ENCODE data around the gene PLEKHG4B. TPM values are rescaled to one million over a fixed set of nuclear protein-coding genes. Genes with fewer than 3 reads are reported as not detected.

Gene PLEKHG4B
- total RNA-seq, 4 donors from 2014 or later, result 5.5 to 10.9 (median 7.1) TPM

DNA sequence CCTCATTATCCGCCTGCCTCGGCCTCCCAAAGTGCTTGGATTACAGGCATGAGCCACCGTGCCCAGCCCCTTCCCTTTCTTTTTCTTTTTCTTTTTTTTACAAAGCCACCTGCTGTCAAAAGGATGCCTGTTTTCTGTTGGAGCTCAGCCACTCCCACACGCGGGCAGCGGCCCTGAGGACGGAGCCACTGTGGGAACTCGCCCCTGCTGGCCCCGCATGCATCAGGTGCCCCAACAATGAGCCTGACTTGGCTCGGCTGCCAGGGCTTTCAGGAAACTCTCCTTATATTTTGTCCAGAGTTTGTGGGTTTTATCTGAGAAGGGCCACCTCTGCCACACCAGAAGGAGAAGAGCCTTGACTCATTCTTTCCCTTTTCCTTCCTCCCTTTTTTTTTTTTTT is 62.3 kb downstream of the PLEKHG4B start:
- Histone ChIP-seq H3K4me3 (replicated peaks in 1 of 3) (no peak overlapping the region), H3K4me1 (no peaks in the 10 kb centered on the region), H3K27me3 (no peaks in the 10 kb centered on the region), H3K36me3 (no peaks in the 10 kb centered on the region), H3K27ac (no peak overlapping the region), H3K9me3 (no peaks in the 10 kb centered on the region)
- DNase-seq, result no peak
- 87 to 92% methylated on average over 10 of the region's 10 CpGs for WGBS, 2 donors
- intact Hi-C loops (cut with DNase I), result no loop called here
- no peak for TF ChIP-seq POLR2A (IDR thresholded peaks at IDR 0.05)
- TF ChIP-seq, protein P1, sequence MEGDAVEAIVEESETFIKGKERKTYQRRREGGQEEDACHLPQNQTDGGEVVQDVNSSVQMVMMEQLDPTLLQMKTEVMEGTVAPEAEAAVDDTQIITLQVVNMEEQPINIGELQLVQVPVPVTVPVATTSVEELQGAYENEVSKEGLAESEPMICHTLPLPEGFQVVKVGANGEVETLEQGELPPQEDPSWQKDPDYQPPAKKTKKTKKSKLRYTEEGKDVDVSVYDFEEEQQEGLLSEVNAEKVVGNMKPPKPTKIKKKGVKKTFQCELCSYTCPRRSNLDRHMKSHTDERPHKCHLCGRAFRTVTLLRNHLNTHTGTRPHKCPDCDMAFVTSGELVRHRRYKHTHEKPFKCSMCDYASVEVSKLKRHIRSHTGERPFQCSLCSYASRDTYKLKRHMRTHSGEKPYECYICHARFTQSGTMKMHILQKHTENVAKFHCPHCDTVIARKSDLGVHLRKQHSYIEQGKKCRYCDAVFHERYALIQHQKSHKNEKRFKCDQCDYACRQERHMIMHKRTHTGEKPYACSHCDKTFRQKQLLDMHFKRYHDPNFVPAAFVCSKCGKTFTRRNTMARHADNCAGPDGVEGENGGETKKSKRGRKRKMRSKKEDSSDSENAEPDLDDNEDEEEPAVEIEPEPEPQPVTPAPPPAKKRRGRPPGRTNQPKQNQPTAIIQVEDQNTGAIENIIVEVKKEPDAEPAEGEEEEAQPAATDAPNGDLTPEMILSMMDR (IDR thresholded peaks at IDR 0.05), result no peak

DNA sequence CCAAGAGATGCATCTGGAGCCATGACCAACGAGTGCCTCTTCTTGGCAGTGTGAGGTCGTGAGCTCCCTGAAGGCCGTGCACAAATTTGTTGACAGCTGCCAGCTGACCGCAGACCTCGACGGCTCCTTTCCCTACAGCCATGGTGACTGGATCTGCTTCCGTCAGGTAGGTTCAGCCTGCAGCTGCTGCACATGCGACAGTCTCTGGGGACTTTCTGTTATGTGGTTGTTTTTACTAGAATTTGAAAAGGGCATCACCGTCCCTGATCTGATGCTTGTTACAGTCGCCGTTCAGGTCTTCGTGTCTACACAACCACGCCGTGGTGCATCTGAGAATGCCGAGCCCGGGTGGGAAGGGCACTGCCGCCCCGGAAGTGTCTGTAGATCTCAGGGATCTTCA is 62.9 kb downstream of the PLEKHG4B start:
- Histone ChIP-seq H3K4me3 (replicated peaks in 1 of 3) (no peak overlapping the region), H3K36me3 (no peaks in the 10 kb centered on the region), H3K9me3 (no peaks in the 10 kb centered on the region), H3K27me3 (no peaks in the 10 kb centered on the region), H3K27ac (no peak overlapping the region), H3K4me1 (no peaks in the 10 kb centered on the region)
- intact Hi-C loops (cut with DNase I), result no loop called here
- no peak for TF ChIP-seq POLR2A (IDR thresholded peaks at IDR 0.05)
- TF ChIP-seq, protein P1 (IDR thresholded peaks at IDR 0.05), result no peak
- no peak for DNase-seq
- 89 to 94% methylated on average over 17 to 18 of the region's 18 CpGs for WGBS, 2 donors

DNA sequence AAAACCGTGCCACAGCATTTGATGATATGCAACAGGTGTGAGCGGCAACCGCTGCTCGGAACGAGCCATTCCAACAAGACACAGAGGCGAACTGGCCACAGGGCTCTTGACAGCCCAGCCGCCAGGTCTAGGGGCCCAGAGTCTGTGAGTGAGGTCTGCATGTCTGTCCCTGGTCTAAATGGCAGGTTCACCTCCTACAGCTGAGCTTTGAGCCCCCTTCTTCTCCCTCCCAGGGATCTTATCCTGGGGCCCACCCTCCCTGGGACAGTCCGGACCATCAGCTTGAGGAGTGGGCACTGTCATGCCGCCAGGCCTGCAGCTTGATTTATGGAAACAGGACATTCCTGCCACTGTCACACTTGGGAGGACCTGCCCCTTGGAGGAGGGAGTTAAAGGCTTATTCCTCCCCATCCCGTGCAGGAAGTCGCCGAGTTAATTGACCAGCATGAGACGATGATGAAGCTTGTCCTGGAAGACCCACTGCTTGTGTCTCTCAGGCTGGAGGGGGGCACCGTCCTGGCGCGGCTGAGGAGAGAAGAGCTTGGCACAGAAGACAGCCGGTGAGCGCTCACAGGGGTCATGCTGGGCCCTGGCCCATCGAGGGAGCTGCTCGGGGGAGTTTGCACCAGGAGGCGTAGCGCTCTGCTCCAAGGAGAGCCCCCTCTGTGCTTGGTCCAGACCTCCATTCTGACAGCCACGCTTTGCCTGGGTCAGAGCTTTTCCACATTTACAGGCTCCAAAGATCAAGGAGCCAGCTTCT is 63.9 kb downstream of the PLEKHG4B start:
- H3K4me3 ChIP-seq (replicated peaks in 1 of 3), result no peak overlapping the region
- no peaks in the 10 kb centered on the region for H3K4me1 ChIP-seq
- H3K9me3 ChIP-seq, result no peaks in the 10 kb centered on the region
- H3K36me3 ChIP-seq, result no peaks in the 10 kb centered on the region
- TF ChIP-seq, protein P1 (IDR thresholded peaks at IDR 0.05), result no peak
- no peak for TF ChIP-seq POLR2A (IDR thresholded peaks at IDR 0.05)
- intact Hi-C loops (cut with DNase I), result no loop called here
- no peak overlapping the region for H3K27ac ChIP-seq
- DNase-seq, result no peak
- no peaks in the 10 kb centered on the region for H3K27me3 ChIP-seq
- 89 to 90% methylated on average over 22 to 23 of the region's 23 CpGs for WGBS, 2 donors

DNA sequence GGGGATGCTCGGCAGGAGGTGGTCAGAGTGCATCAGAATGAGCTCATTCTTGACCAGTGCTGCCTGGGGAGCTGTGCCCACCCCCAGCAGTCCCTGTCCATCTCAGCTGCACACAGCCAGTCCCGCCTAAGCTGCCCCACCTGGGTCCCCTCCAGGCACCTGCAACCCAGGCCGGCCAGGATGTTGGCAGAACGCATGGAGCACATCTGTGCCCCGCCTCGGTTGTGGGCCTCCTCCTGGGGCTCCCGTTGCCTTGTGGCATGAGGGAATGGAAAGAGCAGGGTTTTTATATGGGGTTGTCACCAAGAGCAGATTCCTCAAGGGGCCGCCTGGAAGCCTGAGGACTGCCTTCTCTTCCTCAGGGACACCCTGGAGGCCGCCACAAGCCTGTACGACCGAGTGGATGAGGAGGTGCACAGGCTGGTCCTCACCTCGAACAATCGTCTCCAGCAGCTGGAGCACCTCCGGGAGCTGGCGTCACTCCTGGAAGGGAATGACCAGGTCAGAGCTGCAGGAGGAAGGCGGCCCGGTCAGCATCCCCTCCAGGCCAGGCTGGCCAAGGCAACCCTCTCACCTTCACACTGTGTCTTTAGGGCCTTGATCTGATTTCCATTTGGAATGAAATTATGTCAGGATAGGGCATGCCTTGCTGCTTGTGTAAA is 64.6 kb downstream of the PLEKHG4B start:
- Histone ChIP-seq H3K4me3 (replicated peaks in 1 of 3) (no peak overlapping the region), H3K9me3 (no peaks in the 10 kb centered on the region), H3K36me3 (no peaks in the 10 kb centered on the region), H3K4me1 (no peaks in the 10 kb centered on the region), H3K27ac (no peak overlapping the region), H3K27me3 (no peaks in the 10 kb centered on the region)
- 92 to 93% methylated on average over 4 to 11 of the region's 17 CpGs for WGBS, 2 donors
- intact Hi-C loops (cut with DNase I), result no loop called here
- no peak for DNase-seq
- TF ChIP-seq, protein P1 (IDR thresholded peaks at IDR 0.05), result no peak
- TF ChIP-seq POLR2A (IDR thresholded peaks at IDR 0.05), result no peak

- no peaks in the 10 kb centered on the region for H3K27me3 ChIP-seq
- no peaks in the 10 kb centered on the region for H3K4me1 ChIP-seq
- no peaks in the 10 kb centered on the region for H3K36me3 ChIP-seq
- TF ChIP-seq POLR2A (IDR thresholded peaks at IDR 0.05), result no peak
- TF ChIP-seq, protein P1 (IDR thresholded peaks at IDR 0.05), result no peak
- intact Hi-C loops (cut with DNase I), result no loop called here
- WGBS, 2 donors, result 92 to 95% methylated on average over 12 of the region's 12 CpGs
- DNase-seq, result no peak
- H3K4me3 ChIP-seq (replicated peaks in 1 of 3), result no peak overlapping the region
- H3K27ac ChIP-seq, result no peak overlapping the region
- no peaks in the 10 kb centered on the region for H3K9me3 ChIP-seq
Measured at GRCh38 chr5:157126-157715, 65.3 kb downstream of the PLEKHG4B start.

All from thyroid gland (tissue), 4 donors.